Dedifferentiated amniotic fluid mesenchymal stem cell (primary cell): ENCODE measurements around the gene TMEM200B.
"Not testable (repeated sequence)": the region's sequence is repeated elsewhere in the genome, so short reads cannot be mapped to it uniquely, and the experiment has no call there.

Experiments used
- DNase-seq: peaks from one replicate; pipeline ENCODE4 v3.0.0-alpha.2; 2016; ENCODE audit errors: extremely low spot score

Gene TMEM200B

GRCh38 chr1:29123887-29124365 is at the start of gene TMEM200B:
Gene TMEM200B, minus strand, starts transcription at chr1:29123903. Its CDS starts 2,075 bp downstream, at chr1:29121828.
- DNase-seq = no peak

GRCh38 chr1:29172415-29172939 is 48.8 kb upstream of the TMEM200B start:
- DNase-seq = no peak

- no peak for DNase-seq
Measured at GRCh38 chr1:29171521-29171920, 47.8 kb upstream of the TMEM200B start.

- DNase-seq = no peak
Measured at GRCh38 chr1:29171089-29171488, 47.4 kb upstream of the TMEM200B start.

- DNase-seq = no peak
Measured at GRCh38 chr1:29169976-29170375, 46.3 kb upstream of the TMEM200B start.

GRCh38 chr1:29167904-29168303 is 44.2 kb upstream of the TMEM200B start:
- DNase-seq = no peak

- no peak for DNase-seq
Measured at GRCh38 chr1:29166291-29166878, 42.7 kb upstream of the TMEM200B start.

GRCh38 chr1:29164588-29164987 is 40.9 kb upstream of the TMEM200B start:
- no peak for DNase-seq

GRCh38 chr1:29162476-29163138 is 38.9 kb upstream of the TMEM200B start:
- DNase-seq = no peak

- DNase-seq = no peak
Measured at GRCh38 chr1:29162025-29162424, 38.3 kb upstream of the TMEM200B start.

GRCh38 chr1:29159773-29160172 is 36.1 kb upstream of the TMEM200B start:
- no peak for DNase-seq

GRCh38 chr1:29157269-29157601 is 33.5 kb upstream of the TMEM200B start:
- no peak for DNase-seq

- DNase-seq = no peak
Measured at GRCh38 chr1:29156543-29157268, 33.0 kb upstream of the TMEM200B start.

- DNase-seq = no peak
Measured at GRCh38 chr1:29152046-29152805, 28.5 kb upstream of the TMEM200B start.

GRCh38 chr1:29150346-29150745 is 26.6 kb upstream of the TMEM200B start:
- not testable (repeated sequence) for DNase-seq

- no peak for DNase-seq
Measured at GRCh38 chr1:29148656-29149491, 25.2 kb upstream of the TMEM200B start.

GRCh38 chr1:29145739-29146437 is 22.2 kb upstream of the TMEM200B start:
- peak; percentile 55 for DNase-seq

- no peak for DNase-seq
Measured at GRCh38 chr1:29144178-29144577, 20.5 kb upstream of the TMEM200B start.

- DNase-seq = no peak
Measured at GRCh38 chr1:29142714-29143113, 19.0 kb upstream of the TMEM200B start.

- no peak for DNase-seq
Measured at GRCh38 chr1:29136391-29136915, 12.8 kb upstream of the TMEM200B start.
